MCF 10A (cell line): ENCODE results near the gene SLC25A22. TPM values are rescaled to one million over a fixed set of nuclear protein-coding genes. Genes with fewer than 3 reads are reported as not detected.

Source experiments
- BruUV-seq: library from RNA; stranded (reverse); fragments of 400-500 nt; replicated peaks from 2 replicates; lab custom pipeline; 2021; lab: Mats Ljungman, UMichigan
- CTCF ChIA-PET: fragments of 300-600 bp; sonication (Branson Sonifier 250); formaldehyde crosslinking; extraction: SDS; loops from one replicate; lab custom pipeline; 2021; ENCODE audit warnings: antibody characterized with exemption, inconsistent platforms; lab: Yijun Ruan, JAX
- POLR2A ChIA-PET: fragments of 300-600, 350-650 bp; sonication (Branson Sonifier 250); formaldehyde crosslinking; extraction: SDS; loops from one replicate; lab custom pipeline; 2020; ENCODE audit warnings: antibody characterized with exemption, inconsistent platforms; lab: Yijun Ruan, JAX
- DNase-seq: peaks from one replicate; pipeline ENCODE4 v3.0.0-alpha.2; 2018; ENCODE audit not compliant: unreplicated experiment
- H3K27ac Mint-ChIP-seq: one replicate; pipeline ENCODE4 v1.8.0; 2022; ENCODE audit warnings: mild to moderate bottlenecking, low read depth, mixed read lengths; ENCODE audit not compliant: unreplicated experiment
- H3K27me3 Mint-ChIP-seq: one replicate; pipeline ENCODE4 v1.8.0; 2022; ENCODE audit warnings: mixed read lengths; ENCODE audit not compliant: insufficient read depth, unreplicated experiment
- H3K36me3 Mint-ChIP-seq: one replicate; pipeline ENCODE4 v1.8.0; 2022; ENCODE audit warnings: mild to moderate bottlenecking, moderate library complexity, mixed read lengths; ENCODE audit not compliant: insufficient read depth, unreplicated experiment
- H3K4me1 Mint-ChIP-seq: one replicate; pipeline ENCODE4 v1.8.0; 2022; ENCODE audit warnings: mixed read lengths; ENCODE audit not compliant: insufficient read depth, unreplicated experiment
- H3K4me3 Mint-ChIP-seq: one replicate; pipeline ENCODE4 v1.8.0; 2022; ENCODE audit warnings: mild to moderate bottlenecking, moderate library complexity, mixed read lengths; ENCODE audit not compliant: unreplicated experiment
- H3K9me3 Mint-ChIP-seq: one replicate; pipeline ENCODE4 v1.8.0; 2022; ENCODE audit warnings: mixed read lengths; ENCODE audit not compliant: unreplicated experiment
- CTCF ChIP-seq: fragments of 200-600 bp; IDR thresholded peaks from one replicate; pipeline ENCODE4 v1.8.0; 2022; ENCODE audit warnings: antibody characterized with exemption, mild to moderate bottlenecking; ENCODE audit not compliant: unreplicated experiment
- intact Hi-C: fragments of 100-400 bp; cut with micrococcal nuclease; formaldehyde crosslinking; loops from 2 replicates; pipeline ENCODE4 v1.14.1; 2022
- total RNA-seq: library from RNA; stranded (reverse); gene quantifications from 2 replicates; pipeline ENCODE4 v1.2.3, GENCODE V29; 2022

Gene SLC25A22
- total RNA-seq, 1 experiment from 2014 or later: 34.0 TPM

GRCh38 chr11:776561-777287 is 21.4 kb downstream of the SLC25A22 start:
- Mint-ChIP-seq H3K36me3 (peaks cover 38% of the 10 kb centered on the region), H3K27ac (peak overlapping the region; percentile 81), H3K9me3 (no peaks in the 10 kb centered on the region), H3K4me3 (peak overlapping the region; percentile 85), H3K4me1 (peaks cover 11% of the 10 kb centered on the region), H3K27me3 (no peaks in the 10 kb centered on the region)
- TF ChIP-seq CTCF: no peak
- ChIA-PET CTCF (interaction anchor here (1.2 to 2.2 kb wide), 2 partner anchors 11 to 22 kb away, joined by 5 to 10 read pairs; no protein-coding TSS in a partner anchor), POLR2A (interaction anchor here (0.6 to 4.8 kb wide), 18 partner anchors 9 to 569 kb away, joined by 3 to 42 read pairs (median 5); partner anchors contain the start of genes DEAF1, EPS8L2, PHRF1 and PIDD1)
- intact Hi-C loops: no loop called here
- DNase-seq: no peak
- no TSS peak for BruUV-seq

GRCh38 chr11:776263-776560 is 21.9 kb downstream of the SLC25A22 start:
- BruUV-seq: no TSS peak
- intact Hi-C loops: no loop called here
- Mint-ChIP-seq H3K27me3 (no peaks in the 10 kb centered on the region), H3K4me1 (peaks cover 11% of the 10 kb centered on the region), H3K4me3 (peak overlapping the region; percentile 85), H3K36me3 (peaks cover 38% of the 10 kb centered on the region), H3K9me3 (no peaks in the 10 kb centered on the region), H3K27ac (peak overlapping the region; percentile 81)
- ChIA-PET CTCF (interaction anchor here (0.7 to 2.2 kb wide), 3 partner anchors 10 to 35 kb away, joined by 3 to 10 read pairs (median 5); no protein-coding TSS in a partner anchor), POLR2A (interaction anchor here (0.6 to 4.8 kb wide), 16 partner anchors 12 to 568 kb away, joined by 3 to 42 read pairs (median 6); partner anchors contain the start of genes DEAF1, EPS8L2, PHRF1 and PIDD1)
- DNase-seq: no peak
- TF ChIP-seq CTCF: no peak

- BruUV-seq: no TSS peak
These were observed 23.0 kb downstream of the SLC25A22 start for GRCh38 chr11:774873-775592.

More at GRCh38 chr11:774873-775592, 23.0 kb downstream of the SLC25A22 start:
- Mint-ChIP-seq H3K4me3 (peak overlapping the region; percentile 85), H3K4me1 (peaks cover 11% of the 10 kb centered on the region), H3K36me3 (peaks cover 44% of the 10 kb centered on the region), H3K27ac (peak overlapping the region; percentile 81), H3K9me3 (no peaks in the 10 kb centered on the region), H3K27me3 (no peaks in the 10 kb centered on the region)
- CTCF ChIA-PET: interaction anchor here (0.6 to 2.2 kb wide), 4 partner anchors 9 to 64 kb away, joined by 3 to 10 read pairs (median 3); no protein-coding TSS in a partner anchor
- intact Hi-C loops: no loop called here
- POLR2A ChIA-PET: interaction anchor here (0.7 to 4.8 kb wide), 11 partner anchors 11 to 207 kb away, joined by 3 to 42 read pairs (median 11); partner anchors contain the start of genes EPS8L2, PIDD1, PNPLA2 and RPLP2
- peak; percentile 78 for DNase-seq
- no peak for TF ChIP-seq CTCF
